Measurements from ENCODE around the gene ATP8A2. TPM values are rescaled to one million over a fixed set of nuclear protein-coding genes. Genes with fewer than 3 reads are reported as not detected.

The ATP8A2 gene
- total and polyA plus RNA-seq, 2 of the 4 experiments (the other 2 are of a cell fraction), result 0.02 to 0.18 TPM

- H3K27me3 ChIP-seq (ENCODE audit: control insufficient read depth, insufficient read depth, low read length), result no peaks in the 10 kb centered on the region
- H3K27ac ChIP-seq (ENCODE audit: insufficient read depth, low read length), result no peak overlapping the region
- H3K4me1 ChIP-seq (ENCODE audit: control insufficient read depth, insufficient read depth, low read length), result no peaks in the 10 kb centered on the region
- H2AK9ac ChIP-seq (replicated peaks; ENCODE audit: low read depth, low read length, poor library complexity), result no peak overlapping the region
- no peak overlapping the region for H3K4me2 ChIP-seq (ENCODE audit: low read depth, low read length)
- H2AFZ ChIP-seq (replicated peaks; ENCODE audit: low read length, poor library complexity), result no peak overlapping the region
- intact Hi-C loops (cut with micrococcal nuclease), result no loop called here
- no peak overlapping the region for H3K23ac ChIP-seq (ENCODE audit: low read depth, low read length)
- TF ChIP-seq POLR2A (IDR thresholded peaks at IDR 0.05; ENCODE audit: low read depth, low read length) (no peak), FOS (IDR thresholded peaks at IDR 0.05; ENCODE audit: low read depth, low read length) (no peak), CHD1 (IDR thresholded peaks at IDR 0.05; ENCODE audit: low read depth, low read length) (no peak), MAFK (IDR thresholded peaks at IDR 0.05; ENCODE audit: low read depth, low read length) (no peak), CTCF (conservative IDR thresholded peaks at IDR 0.05; ENCODE audit: low read depth, low read length) (no peak), USF2 (IDR thresholded peaks at IDR 0.05; ENCODE audit: low read depth, low read length) (no peak), NFE2L2 (IDR thresholded peaks at IDR 0.05; ENCODE audit: low read depth, low read length) (no peak), BHLHE40 (IDR thresholded peaks at IDR 0.05; ENCODE audit: low read depth, low read length) (no peak), MAZ (IDR thresholded peaks at IDR 0.05; ENCODE audit: borderline replicate concordance, low read depth, low read length) (no peak), MXI1 (IDR thresholded peaks at IDR 0.05; ENCODE audit: borderline replicate concordance, low read depth, low read length) (no peak), SMC3 (IDR thresholded peaks at IDR 0.05; ENCODE audit: low read depth, low read length) (no peak), RCOR1 (IDR thresholded peaks at IDR 0.05; ENCODE audit: insufficient replicate concordance, low read length) (no peak), ELK1 (IDR thresholded peaks at IDR 0.05; ENCODE audit: borderline replicate concordance, low read depth, low read length) (no peak), RFX5 (IDR thresholded peaks at IDR 0.05; ENCODE audit: low read depth, low read length) (no peak), RAD21 (IDR thresholded peaks at IDR 0.05; ENCODE audit: low read length) (no peak), CEBPB (IDR thresholded peaks at IDR 0.05; ENCODE audit: low read depth, low read length) (no peak)
- no peak overlapping the region for H2BK120ac ChIP-seq (ENCODE audit: low read depth, low read length)
- no peak overlapping the region for H3K18ac ChIP-seq (ENCODE audit: low read depth, low read length)
- H2AK5ac ChIP-seq (ENCODE audit: low read depth, low read length), result no peak overlapping the region
- BruUV-seq (replicated peaks), result no TSS peak
- ChIA-PET POLR2A (ENCODE audit: unreplicated experiment) (no interaction called here), CTCF (no interaction called here)
- H3K79me1 ChIP-seq (ENCODE audit: low read depth in 1 of 2, low read length in 2 of 2), result no peaks in the 10 kb centered on the region
- DNase-seq (no peak), ATAC-seq (ENCODE audit: low read depth) (no peak)
- H4K20me1 ChIP-seq (ENCODE audit: insufficient read depth, low read length), result no peaks in the 10 kb centered on the region
- no CpG with 5 or more reads among the region's 4 CpGs for WGBS, 2 experiments (ENCODE audit: extremely low coverage in 2 of 2, insufficient read length in 1 of 2)
- H2BK5ac ChIP-seq (ENCODE audit: low read depth, low read length, poor library complexity, severe bottlenecking), result no peak overlapping the region
- H3K9me1 ChIP-seq (ENCODE audit: insufficient read depth, low read length), result no peaks in the 10 kb centered on the region
- no peak overlapping the region for H3K9ac ChIP-seq (ENCODE audit: low read depth, low read length)
- no peak overlapping the region for H4K8ac ChIP-seq (ENCODE audit: low read depth in 2 of 2, low read length in 2 of 2)
- H2BK20ac ChIP-seq (ENCODE audit: low read depth, low read length), result no peak overlapping the region
- no peak overlapping the region for H4K91ac ChIP-seq (ENCODE audit: insufficient read depth, low read depth, low read length)
- in situ Hi-C loops (cut with MboI; ENCODE audit: low sequenced_read_pairs), result no loop called here
- H2BK15ac ChIP-seq (ENCODE audit: low read depth, low read length), result no peak overlapping the region
- no peaks in the 10 kb centered on the region for H3K36me3 ChIP-seq (ENCODE audit: control insufficient read depth, insufficient read depth, low read length)
- no peak overlapping the region for H3K4ac ChIP-seq (ENCODE audit: low read depth, low read length)
- H3K56ac ChIP-seq (ENCODE audit: extremely low read depth, insufficient read depth, low read length), result no peak overlapping the region
- H3K9me3 ChIP-seq (ENCODE audit: control insufficient read depth, insufficient read depth, low read length), result no peaks in the 10 kb centered on the region
- dilution Hi-C loops (cut with HindIII; ENCODE audit: low sequenced_read_pairs, unreplicated experiment), result no loop called here
- no peak overlapping the region for H3K14ac ChIP-seq (replicated peaks; ENCODE audit: low read depth, low read length)
- no peak overlapping the region for H3K4me3 ChIP-seq (ENCODE audit: insufficient read depth, low read depth, low read length)
- no peak overlapping the region for H4K5ac ChIP-seq (ENCODE audit: low read depth, low read length)
These were observed 595.4 kb downstream of the ATP8A2 start for GRCh38 chr13:25967144-25967543.
